Nephron progenitor cell (in vitro differentiated cells): Measurements from ENCODE around the gene TNIP2.
A peak's percentile ranks its signal among the peaks of the same experiment; 100 is the strongest.

Experiments used
- DNase-seq: peaks from one replicate; pipeline ENCODE4 v3.0.0; 2021
- H3K27ac Mint-ChIP-seq: 2 replicates; pipeline ENCODE4 v1.8.0; 2021; ENCODE audit warnings: mild to moderate bottlenecking, moderate library complexity, mixed read lengths
- H3K27me3 Mint-ChIP-seq: 2 replicates; pipeline ENCODE4 v1.8.0; 2021; ENCODE audit warnings: mild to moderate bottlenecking, low read depth, mixed read lengths; ENCODE audit not compliant: poor library complexity
- H3K36me3 Mint-ChIP-seq: 2 replicates; pipeline ENCODE4 v1.8.0; 2021; ENCODE audit warnings: low read depth, mixed read lengths
- H3K4me1 Mint-ChIP-seq: 2 replicates; pipeline ENCODE4 v1.8.0; 2021; ENCODE audit warnings: mixed read lengths
- H3K4me3 Mint-ChIP-seq: 2 replicates; pipeline ENCODE4 v1.8.0; 2021; ENCODE audit warnings: mild to moderate bottlenecking, moderate library complexity, mixed read lengths
- H3K9me3 Mint-ChIP-seq: 2 replicates; pipeline ENCODE4 v1.8.0; 2021; ENCODE audit warnings: mild to moderate bottlenecking, moderate library complexity, mixed read lengths
- TF ChIP-seq, protein P1 (sequence below): fragments of 200-600 bp; sonication (generic); IDR thresholded peaks from 2 replicates; pipeline ENCODE4 v1.5.0; 2021; ENCODE audit warnings: antibody characterized with exemption

TNIP2 gene

DNA sequence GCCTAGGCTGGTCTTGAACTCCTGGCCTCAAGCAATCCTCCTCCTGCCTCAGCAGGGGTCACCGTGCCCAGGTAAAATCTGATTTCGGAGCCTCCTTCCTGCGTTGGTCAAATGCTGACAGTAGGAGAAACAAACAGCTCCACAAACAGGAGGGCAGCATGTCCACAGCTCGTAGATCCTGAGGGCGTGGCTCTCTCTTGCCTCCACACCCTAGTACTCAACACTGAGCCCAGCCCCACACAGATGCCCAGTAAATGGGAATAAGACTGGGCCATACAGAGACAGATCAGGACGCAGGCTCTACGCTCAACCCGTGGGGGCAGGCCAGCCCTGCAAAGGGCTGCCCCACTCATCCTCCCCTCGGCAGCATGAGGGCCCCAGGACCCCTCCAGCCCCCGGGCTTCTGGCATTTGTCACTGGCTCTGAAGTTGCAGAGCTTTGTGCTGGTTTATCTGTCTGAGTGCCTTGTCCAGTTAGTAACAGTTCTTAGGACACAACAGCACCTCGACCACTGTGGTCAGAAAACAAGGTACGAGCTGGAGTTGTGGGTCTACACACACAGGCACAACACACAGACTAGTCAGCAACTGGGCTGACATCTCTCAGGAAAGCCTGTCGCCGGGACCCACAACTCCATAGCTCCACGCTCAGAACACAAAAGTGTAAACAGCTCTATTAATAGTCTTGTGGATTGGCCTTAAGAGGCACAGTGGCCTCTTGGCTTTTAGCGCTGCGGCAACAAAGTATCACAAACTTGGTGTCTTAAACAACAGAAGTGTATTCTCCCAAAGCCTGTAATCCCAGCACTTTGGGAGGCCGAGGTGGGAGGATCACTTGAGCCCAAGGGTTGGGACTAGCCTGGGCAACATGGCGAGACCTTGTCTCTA, 5.2 kb downstream of the TNIP2 start:
- no peak for DNase-seq
- Mint-ChIP-seq H3K4me3 (no peak overlapping the region), H3K9me3 (no peaks in the 10 kb centered on the region), H3K27ac (no peak overlapping the region), H3K27me3 (peaks cover 4% of the 10 kb centered on the region), H3K4me1 (peaks cover 37% of the 10 kb centered on the region), H3K36me3 (peaks cover 11% of the 10 kb centered on the region)
- TF ChIP-seq, protein P1, sequence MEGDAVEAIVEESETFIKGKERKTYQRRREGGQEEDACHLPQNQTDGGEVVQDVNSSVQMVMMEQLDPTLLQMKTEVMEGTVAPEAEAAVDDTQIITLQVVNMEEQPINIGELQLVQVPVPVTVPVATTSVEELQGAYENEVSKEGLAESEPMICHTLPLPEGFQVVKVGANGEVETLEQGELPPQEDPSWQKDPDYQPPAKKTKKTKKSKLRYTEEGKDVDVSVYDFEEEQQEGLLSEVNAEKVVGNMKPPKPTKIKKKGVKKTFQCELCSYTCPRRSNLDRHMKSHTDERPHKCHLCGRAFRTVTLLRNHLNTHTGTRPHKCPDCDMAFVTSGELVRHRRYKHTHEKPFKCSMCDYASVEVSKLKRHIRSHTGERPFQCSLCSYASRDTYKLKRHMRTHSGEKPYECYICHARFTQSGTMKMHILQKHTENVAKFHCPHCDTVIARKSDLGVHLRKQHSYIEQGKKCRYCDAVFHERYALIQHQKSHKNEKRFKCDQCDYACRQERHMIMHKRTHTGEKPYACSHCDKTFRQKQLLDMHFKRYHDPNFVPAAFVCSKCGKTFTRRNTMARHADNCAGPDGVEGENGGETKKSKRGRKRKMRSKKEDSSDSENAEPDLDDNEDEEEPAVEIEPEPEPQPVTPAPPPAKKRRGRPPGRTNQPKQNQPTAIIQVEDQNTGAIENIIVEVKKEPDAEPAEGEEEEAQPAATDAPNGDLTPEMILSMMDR, result no peak

DNA sequence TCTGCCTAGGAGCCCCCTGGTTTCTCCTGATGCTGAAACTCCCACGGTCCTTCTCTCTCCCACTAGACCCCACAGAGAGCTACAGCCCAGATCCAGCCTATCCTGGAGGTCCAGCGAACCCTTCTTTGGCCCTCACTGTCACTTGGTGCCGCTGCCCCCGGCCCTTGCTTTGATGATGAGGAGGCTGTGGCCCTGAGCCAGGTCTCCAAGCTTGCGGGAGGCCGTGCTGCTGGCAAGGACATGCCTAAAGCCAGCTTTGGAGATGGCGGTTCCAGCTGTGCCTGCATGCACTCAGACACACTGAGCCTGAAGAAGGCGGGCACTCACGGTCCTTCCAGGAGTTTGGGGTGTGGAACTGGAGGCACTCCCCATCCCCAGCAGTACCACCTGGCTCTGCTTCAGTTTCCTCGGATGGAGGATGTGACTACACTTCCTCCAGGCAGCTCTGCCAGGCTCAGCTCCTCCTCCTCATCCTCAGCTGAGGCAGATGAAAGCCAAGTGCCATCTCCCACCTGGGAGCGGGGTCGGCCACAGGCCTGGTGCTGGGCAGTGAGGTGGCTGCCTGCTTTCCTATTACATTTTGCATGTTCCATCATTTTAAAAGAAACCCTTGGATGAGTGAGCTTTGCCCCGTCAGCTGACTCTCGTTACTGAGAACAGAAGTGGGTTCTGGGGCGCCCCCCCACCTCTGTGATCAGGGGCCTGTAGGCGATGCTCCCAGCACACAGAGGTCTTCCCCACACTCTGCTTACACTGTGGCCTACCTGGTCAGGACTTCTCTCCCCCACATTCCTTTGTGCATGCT, 9.0 kb downstream of the TNIP2 start:
- no peak for DNase-seq
- H3K27me3 Mint-ChIP-seq, result peaks cover 4% of the 10 kb centered on the region
- peaks cover 23% of the 10 kb centered on the region for H3K36me3 Mint-ChIP-seq
- no peaks in the 10 kb centered on the region for H3K9me3 Mint-ChIP-seq
- peaks cover 22% of the 10 kb centered on the region for H3K4me1 Mint-ChIP-seq
- H3K4me3 Mint-ChIP-seq, result no peak overlapping the region
- TF ChIP-seq, protein P1, result no peak
- no peak overlapping the region for H3K27ac Mint-ChIP-seq

DNA sequence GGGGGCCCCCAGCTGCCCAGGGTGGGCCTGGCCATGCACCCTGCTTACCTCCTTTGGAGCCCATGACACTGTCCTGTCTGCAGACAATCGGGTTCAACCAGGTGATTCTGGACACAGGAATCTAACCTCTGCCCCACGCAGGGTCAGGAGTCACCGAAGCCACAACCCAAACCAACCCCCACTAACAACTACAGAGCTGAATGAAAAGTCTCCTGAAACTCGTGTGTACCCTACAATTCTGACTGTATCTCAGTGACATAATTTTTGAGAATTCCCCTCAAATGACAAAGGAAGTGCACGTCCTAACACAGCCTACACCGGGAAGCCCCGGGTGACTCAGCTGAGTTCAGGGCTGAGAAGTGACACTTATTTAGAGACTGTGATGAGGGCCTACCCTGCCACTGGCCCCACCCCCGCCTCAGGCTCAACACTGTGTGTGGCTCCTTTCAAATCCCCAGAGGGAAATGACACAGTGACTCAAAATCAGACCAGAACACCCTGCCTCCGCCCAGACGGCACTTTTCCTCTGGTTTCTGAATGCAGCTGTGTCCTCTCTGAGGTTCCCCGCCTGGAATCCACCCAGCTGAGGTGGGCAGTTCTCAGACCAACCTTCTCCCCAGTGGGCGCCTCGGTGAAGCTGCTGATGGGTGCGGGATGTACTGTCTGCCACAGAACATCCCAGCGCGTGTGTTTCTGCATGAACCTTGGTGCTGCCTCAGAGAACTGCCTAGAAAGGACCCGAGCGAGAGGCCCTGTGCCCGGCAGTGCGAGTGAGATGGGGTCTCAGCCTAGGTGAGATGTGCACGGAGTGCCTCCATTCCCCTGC, 9.9 kb downstream of the TNIP2 start:
- H3K36me3 Mint-ChIP-seq, result peaks cover 23% of the 10 kb centered on the region
- H3K9me3 Mint-ChIP-seq, result no peaks in the 10 kb centered on the region
- no peak for DNase-seq
- H3K27ac Mint-ChIP-seq, result peak overlapping the region; percentile 74
- TF ChIP-seq, protein P1, result no peak
- no peak overlapping the region for H3K4me3 Mint-ChIP-seq
- peaks cover 22% of the 10 kb centered on the region for H3K4me1 Mint-ChIP-seq
- peaks cover 4% of the 10 kb centered on the region for H3K27me3 Mint-ChIP-seq

GRCh38 chr4:2745516-2745915, 10.6 kb downstream of the TNIP2 start:
- Mint-ChIP-seq H3K27ac (peak overlapping the region; percentile 74), H3K27me3 (peaks cover 4% of the 10 kb centered on the region), H3K9me3 (no peaks in the 10 kb centered on the region), H3K4me1 (peaks cover 22% of the 10 kb centered on the region), H3K36me3 (peaks cover 23% of the 10 kb centered on the region), H3K4me3 (no peak overlapping the region)
- DNase-seq, result no peak
- TF ChIP-seq, protein P1, result no peak

DNA sequence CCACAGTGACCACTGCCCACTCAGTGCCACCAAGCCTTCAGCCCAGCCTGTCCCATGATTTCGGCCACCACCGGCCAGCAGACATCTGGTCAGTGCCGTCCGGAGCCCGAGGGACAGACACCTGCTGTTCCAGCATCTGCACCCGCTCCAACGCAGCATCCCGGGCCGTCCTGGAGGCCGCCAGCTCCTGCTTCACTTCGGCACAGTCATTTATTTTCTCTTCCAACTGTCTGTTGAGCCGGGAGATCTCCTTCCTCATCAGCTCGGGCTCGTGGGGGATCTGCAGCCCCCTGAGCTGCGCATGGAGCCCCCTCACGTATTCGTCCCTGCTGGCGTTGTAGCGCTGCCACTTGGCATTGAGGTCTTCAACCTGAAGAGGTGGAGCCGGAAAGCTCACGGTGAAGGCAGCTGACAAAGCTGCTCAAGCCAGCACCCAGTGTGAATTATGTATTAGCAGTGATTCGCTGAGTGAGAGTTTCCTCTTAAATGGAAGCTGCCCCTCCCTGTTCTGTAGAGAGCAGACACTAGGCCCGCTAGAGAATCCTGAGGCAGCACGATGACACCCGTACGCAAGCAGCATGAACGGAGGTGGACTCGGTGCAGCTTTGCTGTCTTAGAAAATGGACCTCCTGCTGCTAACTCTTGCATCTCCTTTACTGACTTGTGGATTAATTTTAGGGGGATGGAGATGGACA, 11.4 kb downstream of the TNIP2 start:
- H3K27ac Mint-ChIP-seq, result no peak overlapping the region
- H3K4me3 Mint-ChIP-seq, result no peak overlapping the region
- H3K27me3 Mint-ChIP-seq, result peaks cover 4% of the 10 kb centered on the region
- DNase-seq, result no peak
- H3K36me3 Mint-ChIP-seq, result peaks cover 23% of the 10 kb centered on the region
- peaks cover 22% of the 10 kb centered on the region for H3K4me1 Mint-ChIP-seq
- TF ChIP-seq, protein P1, result no peak
- no peaks in the 10 kb centered on the region for H3K9me3 Mint-ChIP-seq
